Left cardiac atrium (tissue), 4 donors: ENCODE results near the gene TNS3. TPM values are rescaled to one million over a fixed set of nuclear protein-coding genes. Genes with fewer than 3 reads are reported as not detected.
A peak's percentile ranks its signal among the peaks of the same experiment; 100 is the strongest.

Experiments used
- ATAC-seq, 2 donors: fragments of 200-7000 bp; cut with Tn5 transposase; one replicate each; pipeline ENCODE4 v1.9.1; 2020; ENCODE audit warnings: mild to moderate bottlenecking in 2 of 2, moderate library complexity in 2 of 2
- DNase-seq: peaks from one replicate; pipeline ENCODE4 v3.0.0-alpha.2; 2020
- intact Hi-C, 2 donors: fragments of 100-400 bp; cut with DNase I; formaldehyde crosslinking; loops; one replicate each; pipeline versions ENCODE4 v1.14.1 to v1.15.1; 2022 to 2023
- total RNA-seq, 2 donors: library from RNA; stranded (reverse); fragmentation: NEBNext Ultra II Directional; extraction: Animal tissue kit (Norgen Biotek cat#: 25700); gene quantifications; one replicate each; pipeline ENCODE4 v1.2.1, GENCODE V29; 2021
- donor health status: DM: no; HTN: yes; CAD: no.
- donor health status: DM: no; HTN: yes; CAD: no; lungs with severe emphysema.
- donor health status: DM: yes; HTN: yes; CAD: no.
- donor health status: Dilated cardiomyopathy.

TNS3 gene
- total RNA-seq, 2 donors from 2014 or later, result 51.4 to 66.9 TPM

DNA sequence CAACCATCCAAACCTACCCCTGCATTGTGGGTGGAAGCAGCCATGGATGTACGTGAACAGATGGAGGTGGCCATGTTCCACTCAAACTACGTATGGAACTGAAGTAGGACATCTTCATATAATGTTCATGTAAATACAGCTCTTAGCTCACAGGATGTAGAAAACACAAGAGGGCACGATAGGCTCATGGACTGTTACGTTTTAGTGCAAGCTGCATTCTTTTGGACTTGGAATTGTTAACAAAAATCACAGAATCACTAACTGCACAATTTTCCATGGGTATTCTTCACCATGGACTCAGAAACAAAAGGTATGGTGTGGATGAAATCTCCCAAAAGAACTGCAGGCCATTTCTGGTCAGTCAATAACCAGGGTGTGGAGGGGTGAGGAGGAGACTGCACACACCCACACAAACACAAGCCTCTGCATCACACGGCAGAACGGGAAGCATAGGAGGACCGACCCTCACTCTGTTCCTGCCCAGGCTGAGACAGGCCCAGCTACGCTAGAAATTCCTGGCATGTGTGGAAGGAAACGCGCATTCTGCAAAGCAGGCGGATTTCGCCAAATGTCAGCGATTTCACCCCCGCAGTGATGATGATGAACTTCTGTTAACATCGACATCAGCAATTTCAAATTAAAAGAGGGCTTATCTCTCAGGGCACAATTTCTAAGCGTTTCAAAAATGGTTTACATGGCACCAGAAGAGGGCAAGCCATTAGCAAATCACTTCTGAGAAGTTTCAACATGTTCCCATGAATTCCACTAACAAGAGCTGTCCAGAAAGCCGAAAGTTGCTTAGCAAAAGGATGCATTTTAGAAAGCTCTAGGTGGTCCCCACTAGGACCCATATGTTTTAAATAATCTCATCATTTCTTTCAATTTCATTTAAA, 149.0 kb downstream of the TNS3 start:
- ATAC-seq (peak; percentile 31 to 78), DNase-seq (no peak)
- intact Hi-C loops, result loop anchor here in 1 of 2 donors (10.0 kb wide), 1 partner anchor 252 kb away; no protein-coding TSS in a partner anchor

DNA sequence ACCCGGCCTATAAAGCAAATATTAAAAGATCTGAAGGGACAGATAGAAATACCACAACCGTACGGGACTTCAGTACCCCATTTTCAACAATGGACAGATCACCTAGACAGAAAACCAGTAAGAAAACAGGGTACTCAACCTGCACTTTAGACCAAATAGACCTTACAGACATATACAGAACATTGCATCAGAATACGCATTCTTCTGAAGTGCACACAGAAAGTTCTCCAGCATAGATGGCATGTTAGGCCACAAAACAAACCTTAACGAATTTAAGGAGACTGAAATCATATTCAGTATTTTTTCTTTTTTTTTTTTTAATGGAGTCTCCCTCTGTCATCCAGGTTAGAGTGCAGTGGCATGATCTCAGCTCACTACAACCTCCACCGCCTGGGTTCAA, 151.5 kb downstream of the TNS3 start:
- ATAC-seq (no peak), DNase-seq (no peak)
- intact Hi-C loops, result loop anchor here in 1 of 2 donors (10.0 kb wide), 1 partner anchor 254 kb away; no protein-coding TSS in a partner anchor

GRCh38 chr7:47428768-47429472, 153.0 kb downstream of the TNS3 start:
- intact Hi-C loops, result no loop called here

DNA sequence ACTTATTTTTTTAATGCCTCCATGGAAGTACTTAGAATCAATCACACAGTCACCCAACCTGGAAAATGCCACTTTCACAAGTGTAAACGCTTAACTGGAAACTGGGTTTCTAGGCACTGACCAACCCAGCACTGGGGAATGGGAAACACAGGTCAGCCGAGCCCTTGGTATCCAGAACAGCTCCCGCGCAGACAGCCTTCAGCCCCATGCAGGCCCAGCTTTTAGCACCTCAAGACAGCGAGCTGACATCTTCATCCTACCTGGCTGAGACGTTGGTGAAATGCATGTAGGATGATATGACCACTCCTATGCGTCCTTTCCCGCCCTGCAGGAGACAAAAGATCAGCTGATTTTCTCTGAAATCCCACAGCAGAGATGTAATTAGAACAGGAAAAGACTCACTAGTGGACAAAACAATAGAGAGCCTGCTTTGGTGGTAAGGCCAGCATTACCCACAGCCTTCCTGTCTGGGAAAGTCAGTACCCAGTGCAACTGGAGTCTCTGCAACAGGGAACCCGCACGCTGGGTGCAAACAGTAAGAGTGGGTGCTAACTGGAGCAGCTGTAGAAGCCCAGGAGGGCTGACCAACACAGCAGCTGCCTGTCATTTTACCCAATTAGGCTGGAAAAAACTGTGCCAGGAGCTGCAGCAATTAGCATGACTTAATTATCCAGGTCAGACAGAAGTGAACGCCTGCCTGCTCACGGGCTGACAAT, 153.7 kb downstream of the TNS3 start:
- ATAC-seq (no peak), DNase-seq (no peak)
- intact Hi-C loops, result no loop called here

More at GRCh38 chr7:47428768-47429472, 153.0 kb downstream of the TNS3 start:
- no peak for DNase-seq
- ATAC-seq, result no peak

GRCh38 chr7:47427051-47427643, 154.8 kb downstream of the TNS3 start:
- ATAC-seq, result peak; percentile 50 to 75
- DNase-seq, result no peak
- intact Hi-C loops, result no loop called here

- ATAC-seq (no peak), DNase-seq (no peak)
- intact Hi-C loops, result no loop called here
Observed at GRCh38 chr7:47424523-47424922, 157.4 kb downstream of the TNS3 start.

DNA sequence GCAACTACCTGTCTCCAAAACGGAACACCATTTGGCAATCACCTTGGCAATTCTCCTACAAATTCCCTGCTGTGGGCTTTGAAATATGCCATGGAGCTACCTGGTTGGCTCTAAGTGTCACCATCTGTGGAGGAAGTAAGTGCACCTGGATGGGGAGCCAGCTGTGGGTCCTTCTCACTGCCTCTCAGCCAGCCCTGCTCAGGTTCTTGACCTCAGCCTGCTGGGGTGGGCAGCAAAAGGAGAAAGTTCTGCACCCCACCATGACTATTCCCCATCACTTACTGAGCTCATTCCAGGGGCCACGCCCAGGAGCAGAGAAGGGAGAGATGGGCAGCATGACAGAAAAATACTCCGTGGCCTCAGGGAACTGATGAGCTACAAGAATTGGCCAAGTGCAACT, 158.7 kb downstream of the TNS3 start:
- ATAC-seq (no peak), DNase-seq (no peak)
- intact Hi-C loops, result no loop called here

DNA sequence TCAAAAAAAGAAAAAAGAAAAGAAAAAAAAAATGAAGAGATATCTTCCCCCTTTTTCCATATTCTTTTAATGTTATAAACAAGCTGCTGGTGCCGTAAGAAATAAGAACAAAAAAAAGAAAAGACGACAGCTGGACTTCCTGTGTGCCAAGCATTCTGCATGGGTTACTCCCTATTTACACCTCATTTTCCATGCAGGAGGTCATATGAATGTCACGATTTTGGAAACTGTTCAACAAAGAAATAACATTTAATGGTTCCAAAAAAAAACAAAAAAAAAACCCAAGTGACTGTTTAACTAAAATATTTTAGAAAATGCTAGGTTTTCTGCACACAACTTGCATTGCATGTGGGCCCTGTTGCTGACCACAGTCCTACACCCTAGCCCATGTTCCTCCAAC, 159.3 kb downstream of the TNS3 start:
- ATAC-seq (no peak), DNase-seq (no peak)
- intact Hi-C loops, result no loop called here

- intact Hi-C loops, result no loop called here
- ATAC-seq, result no peak
- no peak for DNase-seq
Observed at GRCh38 chr7:47421456-47421855, 160.5 kb downstream of the TNS3 start.

GRCh38 chr7:47420122-47420780, 161.7 kb downstream of the TNS3 start:
- DNase-seq (no peak), ATAC-seq (no peak)
- intact Hi-C loops, result no loop called here

DNA sequence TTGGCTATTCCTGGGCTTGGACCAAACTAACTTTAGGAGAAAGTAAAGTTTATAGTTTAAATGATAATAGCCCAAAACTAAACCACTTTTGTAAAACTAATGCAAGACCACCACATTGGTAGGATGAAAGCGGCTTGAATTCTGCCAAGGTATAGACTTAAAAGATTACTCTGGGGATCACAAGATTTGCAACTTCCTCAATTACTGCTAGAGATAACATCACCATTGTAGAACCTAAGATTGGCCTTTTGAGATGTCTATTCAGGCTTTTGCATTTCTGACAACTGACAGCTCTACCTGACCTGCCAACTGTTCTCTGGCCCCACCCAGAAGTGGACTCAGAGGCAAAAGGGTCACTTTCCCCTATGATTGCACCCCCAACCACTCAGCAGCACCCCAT, 162.4 kb downstream of the TNS3 start:
- intact Hi-C loops, result no loop called here
- ATAC-seq (no peak), DNase-seq (no peak)

- intact Hi-C loops, result no loop called here
- no peak for DNase-seq
- ATAC-seq, result no peak
Observed at GRCh38 chr7:47418601-47419309, 163.2 kb downstream of the TNS3 start.

GRCh38 chr7:47416492-47417480, 165.1 kb downstream of the TNS3 start:
- intact Hi-C loops, result no loop called here
- DNase-seq, result no peak
- ATAC-seq, result peak in 1 of 2 donors; percentile 21

DNA sequence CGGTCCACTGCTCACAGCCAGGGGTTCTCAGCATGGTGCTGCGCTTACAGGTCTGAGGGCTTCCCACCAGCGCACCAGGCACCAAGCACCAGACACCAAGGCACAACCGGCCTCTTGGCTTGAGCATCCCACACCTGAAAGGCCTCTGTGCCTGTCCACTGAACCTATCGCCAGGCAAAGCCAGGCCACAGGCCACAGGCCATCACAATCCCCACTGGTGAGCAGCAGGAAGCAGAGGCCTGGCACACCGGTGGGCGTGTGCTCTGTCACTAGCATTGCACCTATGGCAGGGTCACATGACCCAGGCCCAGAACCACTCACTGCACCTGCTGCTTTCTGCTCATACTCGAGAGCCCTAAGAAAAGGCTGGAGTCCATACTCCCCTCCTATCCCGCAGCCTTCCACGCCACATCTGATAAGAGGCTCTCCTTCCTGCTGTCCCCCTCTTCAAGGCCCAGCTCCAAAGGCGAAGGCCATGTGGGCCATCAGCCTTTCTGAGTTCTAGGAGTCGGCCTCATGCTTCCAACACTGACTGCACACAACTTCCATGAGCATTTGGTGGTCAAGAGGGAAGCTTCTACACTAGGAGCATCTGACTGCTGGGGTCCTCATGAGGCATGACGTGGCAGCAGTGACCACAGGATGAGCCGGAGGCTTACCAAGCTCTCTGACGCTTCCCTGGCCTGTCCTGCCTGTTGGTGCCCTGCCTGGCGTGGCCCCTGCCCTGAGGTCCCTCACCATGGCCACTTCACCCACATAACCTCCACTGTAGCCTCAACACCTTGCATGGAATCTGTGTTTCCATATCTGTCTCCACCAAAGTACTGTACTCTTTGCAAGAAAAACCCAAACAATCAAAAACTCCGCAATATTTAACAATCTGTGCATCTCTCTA, 166.3 kb downstream of the TNS3 start:
- no peak for DNase-seq
- no peak for ATAC-seq
- intact Hi-C loops, result no loop called here

- ATAC-seq, result no peak
- intact Hi-C loops, result no loop called here
- DNase-seq, result no peak
Observed at GRCh38 chr7:47414342-47415317, 167.3 kb downstream of the TNS3 start.
